Left forelimb (tissue), 1 donor: ENCODE data around the gene RRAD.
"Not testable (repeated sequence)": the region's sequence is repeated elsewhere in the genome, so short reads cannot be mapped to it uniquely, and the experiment has no call there.

Experiments
- DNase-seq: peaks from one replicate; pipeline ENCODE4 v3.0.0-alpha.2; 2018; ENCODE audit warnings: low spot score

The RRAD gene

GRCh38 chr16:66950971-66951790 lies 25.8 kb upstream of the RRAD start:
- DNase-seq = no peak

GRCh38 chr16:66950437-66950836 lies 25.1 kb upstream of the RRAD start:
- no peak for DNase-seq

- no peak for DNase-seq
Observed at GRCh38 chr16:66949472-66949871, 24.1 kb upstream of the RRAD start.

GRCh38 chr16:66948837-66949225 lies 23.5 kb upstream of the RRAD start:
- DNase-seq = no peak

- no peak for DNase-seq
Observed at GRCh38 chr16:66948134-66948836, 22.9 kb upstream of the RRAD start.

- DNase-seq = peak; percentile 82
Observed at GRCh38 chr16:66947302-66948065, 22.1 kb upstream of the RRAD start.

- no peak for DNase-seq
Observed at GRCh38 chr16:66946974-66947301, 21.6 kb upstream of the RRAD start.

- DNase-seq = no peak
Observed at GRCh38 chr16:66946541-66946940, 21.2 kb upstream of the RRAD start.

GRCh38 chr16:66945939-66946338 lies 20.6 kb upstream of the RRAD start:
- no peak for DNase-seq

- not testable (repeated sequence) for DNase-seq
Observed at GRCh38 chr16:66944971-66945370, 19.6 kb upstream of the RRAD start.

GRCh38 chr16:66944054-66944441 lies 18.7 kb upstream of the RRAD start:
- no peak for DNase-seq

- DNase-seq = no peak
Observed at GRCh38 chr16:66943426-66944053, 18.2 kb upstream of the RRAD start.

- no peak for DNase-seq
Observed at GRCh38 chr16:66942981-66943380, 17.6 kb upstream of the RRAD start.

- DNase-seq = no peak
Observed at GRCh38 chr16:66940236-66940635, 14.9 kb upstream of the RRAD start.

- no peak for DNase-seq
Observed at GRCh38 chr16:66939366-66939765, 14.0 kb upstream of the RRAD start.

- DNase-seq = no peak
Observed at GRCh38 chr16:66937725-66938337, 12.5 kb upstream of the RRAD start.

GRCh38 chr16:66936889-66937554 lies 11.7 kb upstream of the RRAD start:
- DNase-seq = no peak

- DNase-seq = no peak
Observed at GRCh38 chr16:66936462-66936861, 11.1 kb upstream of the RRAD start.

GRCh38 chr16:66935314-66936011 lies 10.1 kb upstream of the RRAD start, which contains the start of gene CES2:
CES2 (plus strand) TSS chr16:66935516; CDS start chr16:66935636, 120 bp downstream.
- no peak for DNase-seq

GRCh38 chr16:66934839-66935313 lies 9.5 kb upstream of the RRAD start:
- not testable (repeated sequence) for DNase-seq
